Measurements from ENCODE around the gene TASL.

TASL gene

GRCh38 chrX:30577362-30577991 is at the start of gene TASL:
Gene TASL (minus strand): TSS chrX:30577766. CDS start chrX:30560355, 17,411 bp downstream.
- ChIA-PET CTCF (no interaction called here), POLR2A (ENCODE audit: low non-redundant PET) (no interaction called here)
- TF ChIP-seq CTCF (conservative IDR thresholded peaks at IDR 0.05; ENCODE audit: low read depth) = no peak
- no peak for DNase-seq (ENCODE audit: low spot score)
- no peak within 1 kb of the TSS for H3K27ac ChIP-seq

- H3K27ac ChIP-seq = no peak overlapping the region
- CTCF ChIA-PET = no interaction called here
- no peak for DNase-seq (ENCODE audit: low spot score)
- POLR2A ChIA-PET (ENCODE audit: low non-redundant PET) = no interaction called here
- no peak for TF ChIP-seq CTCF (conservative IDR thresholded peaks at IDR 0.05; ENCODE audit: low read depth)
Measured at GRCh38 chrX:30626402-30626801, 48.8 kb upstream of the TASL start.

- ChIA-PET POLR2A (ENCODE audit: low non-redundant PET) (no interaction called here), CTCF (no interaction called here)
- DNase-seq (ENCODE audit: low spot score) = no peak
- no peak for TF ChIP-seq CTCF (conservative IDR thresholded peaks at IDR 0.05; ENCODE audit: low read depth)
- H3K27ac ChIP-seq = no peak overlapping the region
Measured at GRCh38 chrX:30622361-30622760, 44.8 kb upstream of the TASL start.

- peak; percentile 64 for DNase-seq (ENCODE audit: low spot score)
- ChIA-PET POLR2A (ENCODE audit: low non-redundant PET) (no interaction called here), CTCF (no interaction called here)
- no peak for TF ChIP-seq CTCF (conservative IDR thresholded peaks at IDR 0.05; ENCODE audit: low read depth)
- no peak overlapping the region for H3K27ac ChIP-seq
Measured at GRCh38 chrX:30620980-30621618, 43.5 kb upstream of the TASL start.

- no peak overlapping the region for H3K27ac ChIP-seq
- CTCF ChIA-PET = no interaction called here
Measured at GRCh38 chrX:30620125-30620524, 42.6 kb upstream of the TASL start.

GRCh38 chrX:30618160-30618765 is 40.7 kb upstream of the TASL start:
- ChIA-PET CTCF (interaction anchor here (0.7 kb wide), 2 partner anchors 12 to 46 kb away, joined by 3 to 5 read pairs; no protein-coding TSS in a partner anchor), POLR2A (ENCODE audit: low non-redundant PET) (no interaction called here)
- no peak overlapping the region for H3K27ac ChIP-seq
- DNase-seq (ENCODE audit: low spot score) = no peak
- no peak for TF ChIP-seq CTCF (conservative IDR thresholded peaks at IDR 0.05; ENCODE audit: low read depth)

More at GRCh38 chrX:30620125-30620524, 42.6 kb upstream of the TASL start:
- no peak for DNase-seq (ENCODE audit: low spot score)
- no peak for TF ChIP-seq CTCF (conservative IDR thresholded peaks at IDR 0.05; ENCODE audit: low read depth)
- POLR2A ChIA-PET (ENCODE audit: low non-redundant PET) = no interaction called here

All from RWPE1 (cell line).